M059J (cell line): ENCODE data around the gene LYST. TPM values are rescaled to one million over a fixed set of nuclear protein-coding genes. Genes with fewer than 3 reads are reported as not detected.

Source experiments
- DNase-seq: peaks from one replicate; pipeline ENCODE4 v3.0.0-alpha.2; 2012; ENCODE audit warnings: low read depth
- total RNA-seq: library from RNA; depleted of rRNA; stranded (reverse); fragments of >200 nt; shearing (Covaris generic); gene quantifications from 2 replicates; pipeline ENCODE4 v1.2.3, GENCODE V29; 2014

Gene LYST
- total RNA-seq, 1 experiment from 2014 or later: 12.2 TPM

GRCh38 chr1:235714205-235714897, 152.4 kb downstream of the LYST start:
- DNase-seq: no peak

- no peak for DNase-seq
Observed at GRCh38 chr1:235712812-235713211, 153.9 kb downstream of the LYST start.

GRCh38 chr1:235710687-235711086, 156.0 kb downstream of the LYST start:
- no peak for DNase-seq

GRCh38 chr1:235709018-235709417, 157.7 kb downstream of the LYST start:
- no peak for DNase-seq

- DNase-seq: peak; percentile 89
Observed at GRCh38 chr1:235708390-235708962, 158.2 kb downstream of the LYST start.

GRCh38 chr1:235703506-235703905, 163.2 kb downstream of the LYST start:
- peak; percentile 61 for DNase-seq

GRCh38 chr1:235702412-235702811, 164.3 kb downstream of the LYST start:
- DNase-seq: no peak

- DNase-seq: no peak
Observed at GRCh38 chr1:235697508-235697907, 169.2 kb downstream of the LYST start.

GRCh38 chr1:235689356-235689755, 177.3 kb downstream of the LYST start:
- DNase-seq: no peak

GRCh38 chr1:235688096-235688495, 178.6 kb downstream of the LYST start:
- DNase-seq: no peak

- no peak for DNase-seq
Observed at GRCh38 chr1:235683653-235684052, 183.1 kb downstream of the LYST start.

GRCh38 chr1:235682216-235682615, 184.5 kb downstream of the LYST start:
- no peak for DNase-seq

GRCh38 chr1:235679644-235680043, 187.1 kb downstream of the LYST start:
- DNase-seq: no peak

GRCh38 chr1:235679005-235679404, 187.7 kb downstream of the LYST start:
- DNase-seq: no peak

- DNase-seq: no peak
Observed at GRCh38 chr1:235675152-235675890, 191.4 kb downstream of the LYST start.

GRCh38 chr1:235673981-235674380, 192.7 kb downstream of the LYST start:
- no peak for DNase-seq

- DNase-seq: no peak
Observed at GRCh38 chr1:235671992-235672391, 194.7 kb downstream of the LYST start.

GRCh38 chr1:235670157-235670776, 196.4 kb downstream of the LYST start:
- DNase-seq: no peak

GRCh38 chr1:235669277-235669676, 197.4 kb downstream of the LYST start:
- DNase-seq: no peak

- DNase-seq: no peak
Observed at GRCh38 chr1:235663628-235664027, 203.1 kb downstream of the LYST start.

- DNase-seq: no peak
Observed at GRCh38 chr1:235661568-235661967, 205.1 kb downstream of the LYST start.

- no peak for DNase-seq
Observed at GRCh38 chr1:235659186-235659771, 207.4 kb downstream of the LYST start.
